Type B pancreatic cell (in vitro differentiated cells): ENCODE measurements around the gene POLRMT. TPM values are rescaled to one million over a fixed set of nuclear protein-coding genes. Genes with fewer than 3 reads are reported as not detected.

ENCODE experiments used
- DNase-seq: peaks from one replicate; pipeline ENCODE4 v3.0.0; 2021; ENCODE audit warnings: mixed read lengths; ENCODE audit not compliant: unreplicated experiment; ENCODE audit errors: extremely low spot score
- H3K27ac Mint-ChIP-seq: 2 replicates; pipeline ENCODE4 v1.8.0; 2021; ENCODE audit warnings: mild to moderate bottlenecking, mixed read lengths
- H3K27me3 Mint-ChIP-seq: 2 replicates; pipeline ENCODE4 v1.8.0; 2021; ENCODE audit warnings: mixed read lengths
- H3K36me3 Mint-ChIP-seq: 2 replicates; pipeline ENCODE4 v1.8.0; 2021; ENCODE audit warnings: mixed read lengths
- H3K4me1 Mint-ChIP-seq: one replicate; pipeline ENCODE4 v1.8.0; 2021; ENCODE audit warnings: mixed read lengths; ENCODE audit not compliant: unreplicated experiment
- H3K4me3 Mint-ChIP-seq: 2 replicates; pipeline ENCODE4 v1.8.0; 2021; ENCODE audit warnings: mild to moderate bottlenecking, mixed read lengths
- H3K9me3 Mint-ChIP-seq: 2 replicates; pipeline ENCODE4 v1.8.0; 2021; ENCODE audit warnings: mixed read lengths
- CTCF ChIP-seq: fragments of 200-600 bp; sonication (generic); conservative IDR thresholded peaks from 2 replicates; pipeline ENCODE4 v1.5.0; 2021; ENCODE audit warnings: antibody characterized with exemption, mild to moderate bottlenecking
- total RNA-seq: library from RNA; stranded (reverse); gene quantifications from 2 replicates; pipeline ENCODE4 v1.2.1, GENCODE V29; 2021; ENCODE audit warnings: low replicate concordance

The POLRMT gene
- total RNA-seq, 1 donor from 2014 or later: 59.8 TPM

- no peak for TF ChIP-seq CTCF
- H3K27me3 Mint-ChIP-seq: no peaks in the 10 kb centered on the region
- DNase-seq: no peak
- no peaks in the 10 kb centered on the region for H3K36me3 Mint-ChIP-seq
- no peaks in the 10 kb centered on the region for H3K9me3 Mint-ChIP-seq
- peak overlapping the region; percentile 89 for H3K4me3 Mint-ChIP-seq
- peaks cover 14% of the 10 kb centered on the region for H3K4me1 Mint-ChIP-seq
- peak overlapping the region; percentile 92 for H3K27ac Mint-ChIP-seq
Measured at GRCh38 chr19:663682-664117, 30.4 kb upstream of the POLRMT start.

DNA sequence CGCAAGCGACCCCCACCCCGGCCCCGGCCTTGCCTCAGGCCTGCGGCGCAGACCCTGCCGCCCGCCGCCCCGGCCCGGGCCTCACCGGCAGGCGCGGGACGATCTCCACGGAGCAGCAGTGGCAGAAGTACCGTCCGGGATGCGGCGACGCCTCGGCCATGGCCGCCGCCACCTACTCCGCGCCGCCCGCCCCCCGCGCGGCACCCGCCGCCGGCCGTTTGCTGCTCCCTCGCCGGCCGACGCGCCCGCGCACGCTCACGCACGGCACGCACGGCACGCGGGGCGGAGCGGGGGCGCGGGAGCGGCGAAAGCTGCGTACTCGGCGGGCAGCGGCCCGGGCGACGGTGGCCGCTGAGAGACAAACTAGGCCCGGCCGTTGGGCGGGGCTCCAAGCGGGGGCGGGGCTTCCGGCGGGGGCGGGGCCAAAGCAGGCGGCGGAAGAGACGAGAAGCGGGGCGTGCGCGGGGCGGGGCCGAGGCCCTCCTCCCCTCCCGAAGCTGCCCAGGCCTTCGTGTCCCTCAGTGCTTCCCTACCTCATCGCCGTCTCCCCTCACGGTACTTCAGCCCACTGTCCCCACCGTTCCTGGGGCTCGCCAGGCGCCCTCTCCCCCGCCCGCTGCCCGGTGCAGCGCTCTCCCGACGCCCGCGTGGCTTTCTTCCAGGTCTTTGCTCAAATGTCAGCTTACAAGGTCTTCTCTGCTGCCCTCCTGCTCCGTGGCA, 29.8 kb upstream of the POLRMT start, which contains the start of gene RNF126:
Gene RNF126, minus strand, starts transcription at position 253 of the 720 bp plus-strand sequence. Its CDS starts 93 bp downstream, at position 160.
- peaks cover 14% of the 10 kb centered on the region for H3K4me1 Mint-ChIP-seq
- H3K9me3 Mint-ChIP-seq: no peaks in the 10 kb centered on the region
- peak; percentile 94 for DNase-seq
- H3K27me3 Mint-ChIP-seq: no peaks in the 10 kb centered on the region
- peak within 1 kb of the TSS; percentile 89 for H3K4me3 Mint-ChIP-seq
- peak within 1 kb of the TSS; percentile 92 for H3K27ac Mint-ChIP-seq
- no peak for TF ChIP-seq CTCF
- no peaks in the 10 kb centered on the region for H3K36me3 Mint-ChIP-seq

GRCh38 chr19:662207-662961, 29.0 kb upstream of the POLRMT start:
- peaks cover 14% of the 10 kb centered on the region for H3K4me1 Mint-ChIP-seq
- H3K27ac Mint-ChIP-seq: peak overlapping the region; percentile 89
- no peaks in the 10 kb centered on the region for H3K36me3 Mint-ChIP-seq
- no peaks in the 10 kb centered on the region for H3K9me3 Mint-ChIP-seq
- peak overlapping the region; percentile 87 for H3K4me3 Mint-ChIP-seq
- no peaks in the 10 kb centered on the region for H3K27me3 Mint-ChIP-seq
- no peak for TF ChIP-seq CTCF
- DNase-seq: no peak

DNA sequence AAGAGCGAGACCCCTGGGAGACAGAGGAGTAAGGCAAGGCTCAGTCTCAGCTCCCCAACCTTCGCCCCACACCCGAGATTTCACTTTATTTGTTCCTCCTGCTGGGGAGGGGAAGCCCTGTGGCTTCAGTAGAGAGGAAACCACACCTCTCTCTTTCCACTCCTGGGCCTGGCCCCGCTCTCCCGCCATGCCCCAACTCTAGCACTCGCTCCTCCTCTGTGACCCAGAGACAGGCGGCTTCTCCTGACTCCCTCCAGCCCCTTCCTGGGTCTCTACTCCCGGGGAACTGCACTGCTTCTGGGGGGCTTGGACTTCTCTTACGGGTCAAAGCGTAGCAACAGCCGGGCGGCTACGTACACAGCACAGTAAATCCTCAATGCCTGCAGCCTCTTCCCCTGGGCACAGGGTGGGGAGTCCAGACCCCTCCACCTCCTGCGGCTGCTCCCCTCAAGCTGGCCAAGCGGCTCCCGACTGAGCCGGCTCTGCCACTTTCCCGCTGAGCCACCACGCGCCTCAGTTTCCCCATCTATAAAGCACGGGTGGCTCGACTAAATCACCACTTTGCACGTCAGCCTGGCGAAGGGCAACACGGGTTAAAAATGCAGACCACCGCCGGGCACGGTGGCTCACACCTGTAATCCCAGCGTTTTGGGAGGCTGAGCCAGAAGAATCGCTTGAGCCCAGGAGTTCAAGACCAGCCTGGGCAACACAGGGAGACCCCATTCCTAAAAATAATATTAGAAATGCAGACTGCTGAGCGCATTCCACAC, 28.3 kb upstream of the POLRMT start:
- no peaks in the 10 kb centered on the region for H3K36me3 Mint-ChIP-seq
- no peak for TF ChIP-seq CTCF
- peak overlapping the region; percentile 89 for H3K27ac Mint-ChIP-seq
- DNase-seq: no peak
- no peaks in the 10 kb centered on the region for H3K9me3 Mint-ChIP-seq
- H3K4me3 Mint-ChIP-seq: peak overlapping the region; percentile 87
- peaks cover 14% of the 10 kb centered on the region for H3K4me1 Mint-ChIP-seq
- H3K27me3 Mint-ChIP-seq: no peaks in the 10 kb centered on the region

GRCh38 chr19:660793-661426, 27.6 kb upstream of the POLRMT start:
- Mint-ChIP-seq H3K27me3 (no peaks in the 10 kb centered on the region), H3K27ac (peak overlapping the region; percentile 89), H3K4me3 (peak overlapping the region; percentile 87), H3K36me3 (no peaks in the 10 kb centered on the region), H3K4me1 (peaks cover 14% of the 10 kb centered on the region), H3K9me3 (no peaks in the 10 kb centered on the region)
- no peak for DNase-seq
- TF ChIP-seq CTCF: no peak
